NCI-H2029 (cell line): Measurements from ENCODE around the gene MAP1LC3B2.
"Not testable (repeated sequence)": the region's sequence is repeated elsewhere in the genome, so short reads cannot be mapped to it uniquely, and the experiment has no call there.

Experiments used
- DNase-seq: peaks from one replicate; lab custom pipeline; 2025; lab: John Stamatoyannopoulos, UW

The MAP1LC3B2 gene

DNA sequence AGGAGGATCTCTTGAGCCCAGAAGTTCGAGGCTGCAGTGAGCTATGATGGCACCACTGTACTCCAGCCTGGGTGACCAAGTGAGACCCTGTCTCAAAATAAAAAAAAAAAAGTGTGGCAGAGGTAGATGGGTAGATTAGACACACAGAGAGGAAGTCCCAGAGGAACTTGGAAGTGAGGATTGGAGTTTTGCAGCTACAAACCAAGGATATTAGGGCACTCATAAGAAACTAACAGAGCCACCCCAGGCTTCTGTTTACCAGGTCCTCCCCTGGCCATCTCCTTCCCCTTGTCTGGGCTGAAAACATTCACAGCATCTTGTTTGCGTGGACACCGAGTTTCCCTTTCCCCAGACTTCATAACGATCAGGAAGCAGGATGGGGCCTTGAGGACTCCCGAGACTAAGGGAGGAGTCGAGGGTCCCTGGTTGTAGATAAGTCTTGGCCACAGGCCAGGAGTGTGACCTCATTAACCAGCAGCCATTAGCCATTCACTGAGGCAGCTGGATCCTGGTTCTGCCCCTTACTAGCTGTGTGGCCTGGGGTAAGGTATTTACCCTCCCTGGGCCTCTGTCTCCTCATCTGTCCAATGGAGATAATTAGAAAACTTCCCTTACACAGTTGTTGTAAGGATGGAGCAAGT lies 2.1 kb downstream of the MAP1LC3B2 start:
- no peak for DNase-seq

DNA sequence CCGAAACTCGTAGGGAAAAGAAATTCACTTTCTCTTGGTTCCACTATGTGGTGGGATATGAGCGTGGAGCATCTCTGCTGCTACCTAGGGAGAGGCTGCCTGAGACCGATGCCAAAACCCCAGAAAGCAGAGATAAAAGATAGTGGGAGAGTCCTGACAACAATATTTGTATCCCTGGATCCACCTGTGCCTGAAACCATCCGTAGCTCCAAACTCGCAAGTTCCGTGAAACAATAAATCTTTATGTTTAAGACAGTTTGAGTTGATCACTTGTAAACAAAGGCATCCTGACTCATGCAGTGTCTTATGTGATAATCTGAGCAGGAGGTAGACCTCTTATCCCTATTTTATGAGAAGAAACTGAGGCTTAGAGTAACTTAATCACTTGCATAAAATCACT lies 2.9 kb downstream of the MAP1LC3B2 start:
- no peak for DNase-seq

GRCh38 chr12:116563262-116563661 lies 4.1 kb downstream of the MAP1LC3B2 start:
- no peak for DNase-seq

- no peak for DNase-seq
Measured at GRCh38 chr12:116564080-116564479, 4.9 kb downstream of the MAP1LC3B2 start.

- DNase-seq, result not testable (repeated sequence)
Measured at GRCh38 chr12:116565221-116565620, 6.0 kb downstream of the MAP1LC3B2 start.

GRCh38 chr12:116565963-116566362 lies 6.8 kb downstream of the MAP1LC3B2 start:
- no peak for DNase-seq

DNA sequence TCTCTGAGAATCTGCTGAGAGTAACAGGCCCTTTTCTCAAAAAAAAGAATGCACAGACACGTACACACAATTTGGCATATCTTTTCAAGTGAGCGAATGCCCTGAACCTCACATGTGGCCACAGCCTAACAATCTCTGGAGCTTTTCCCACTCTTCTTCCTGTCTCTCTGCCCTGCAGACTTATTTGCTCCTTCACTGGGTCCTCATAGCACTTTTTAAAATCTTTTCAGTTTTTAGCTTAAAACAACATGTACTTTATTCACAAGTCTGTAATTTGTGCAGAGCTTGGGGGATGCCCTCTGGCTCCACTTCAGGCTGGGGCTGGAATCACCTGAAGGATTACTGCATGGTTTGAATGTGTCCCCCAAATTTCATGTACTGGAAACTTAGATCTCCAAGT lies 9.0 kb downstream of the MAP1LC3B2 start:
- no peak for DNase-seq

- no peak for DNase-seq
Measured at GRCh38 chr12:116571089-116571488, 11.9 kb downstream of the MAP1LC3B2 start.

DNA sequence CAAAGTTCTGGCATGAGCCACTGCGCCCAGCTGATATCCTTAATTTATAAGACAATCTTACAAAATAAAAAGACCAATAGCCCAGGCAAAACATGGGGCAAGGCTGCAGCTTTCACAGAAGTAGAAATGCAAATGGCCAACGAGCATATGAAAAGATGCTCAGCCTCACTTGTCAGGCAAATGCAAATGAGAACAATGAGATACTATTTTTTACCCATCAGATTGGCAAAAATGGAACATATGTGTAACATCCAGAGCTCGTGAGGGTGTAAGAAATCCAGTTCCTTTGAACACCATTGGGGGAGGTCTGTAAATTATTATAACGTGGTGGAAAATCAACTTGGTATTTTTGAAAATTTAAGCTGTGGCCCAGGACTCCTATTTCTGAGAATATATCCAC lies 14.6 kb downstream of the MAP1LC3B2 start:
- DNase-seq, result no peak

DNA sequence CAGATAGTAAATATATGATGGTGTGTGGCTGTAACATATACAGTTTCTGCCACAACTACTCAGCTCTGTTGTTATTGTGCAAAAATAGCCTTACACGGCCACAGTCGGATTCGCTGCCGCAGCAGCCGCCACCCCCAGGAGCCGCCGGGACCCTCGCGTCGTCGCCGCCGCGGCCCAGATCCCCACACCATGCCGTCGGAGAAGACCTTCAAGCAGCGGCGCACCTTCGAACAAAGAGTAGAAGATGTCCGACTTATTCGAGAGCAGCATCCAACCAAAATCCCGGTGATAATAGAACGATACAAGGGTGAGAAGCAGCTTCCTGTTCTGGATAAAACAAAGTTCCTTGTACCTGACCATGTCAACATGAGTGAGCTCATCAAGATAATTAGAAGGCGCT lies 16.6 kb downstream of the MAP1LC3B2 start:
- not testable (repeated sequence) for DNase-seq

- no peak for DNase-seq
Measured at GRCh38 chr12:116577154-116577561, 18.0 kb downstream of the MAP1LC3B2 start.

- DNase-seq, result no peak
Measured at GRCh38 chr12:116578051-116578450, 18.9 kb downstream of the MAP1LC3B2 start.

- no peak for DNase-seq
Measured at GRCh38 chr12:116582610-116583009, 23.4 kb downstream of the MAP1LC3B2 start.

- DNase-seq, result no peak
Measured at GRCh38 chr12:116583129-116583694, 24.0 kb downstream of the MAP1LC3B2 start.

DNA sequence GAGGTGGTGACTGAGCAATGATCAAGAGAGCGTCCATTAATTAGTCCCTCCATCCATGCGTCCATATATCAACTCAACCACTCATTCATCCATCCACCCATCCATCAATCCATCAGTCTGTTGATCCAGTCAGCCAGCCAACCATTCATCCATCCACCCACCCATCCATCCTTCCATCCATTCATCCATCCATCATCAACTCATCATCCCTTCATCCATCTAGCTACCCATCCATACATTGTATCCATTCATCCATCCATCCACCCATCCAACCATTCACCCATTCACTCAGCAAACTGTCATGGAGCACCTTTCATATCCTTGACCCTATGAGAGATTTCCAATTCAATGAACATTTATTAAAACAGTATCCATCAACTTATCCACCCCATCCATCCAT lies 28.1 kb downstream of the MAP1LC3B2 start:
- no peak for DNase-seq

- DNase-seq, result no peak
Measured at GRCh38 chr12:116588390-116589028, 29.3 kb downstream of the MAP1LC3B2 start.

DNA sequence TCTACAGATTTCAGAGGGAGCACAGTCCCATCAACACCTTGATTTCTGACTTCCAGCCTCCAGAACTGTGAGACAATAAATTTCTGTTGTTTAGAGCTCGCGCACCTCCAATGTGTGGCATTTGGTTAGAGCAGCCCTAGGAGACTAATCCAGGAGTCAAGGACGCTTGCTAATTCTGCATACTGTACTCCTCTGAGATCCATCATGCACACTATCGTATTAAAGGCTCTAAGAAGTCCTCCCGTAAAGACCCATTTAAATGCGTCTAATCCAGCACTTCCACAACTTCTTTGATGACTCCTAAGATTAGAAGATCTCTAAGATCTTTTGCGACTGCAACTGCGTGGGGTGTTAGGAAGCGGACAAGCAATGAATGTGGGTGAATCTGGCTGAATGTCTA lies 30.4 kb downstream of the MAP1LC3B2 start:
- no peak for DNase-seq

DNA sequence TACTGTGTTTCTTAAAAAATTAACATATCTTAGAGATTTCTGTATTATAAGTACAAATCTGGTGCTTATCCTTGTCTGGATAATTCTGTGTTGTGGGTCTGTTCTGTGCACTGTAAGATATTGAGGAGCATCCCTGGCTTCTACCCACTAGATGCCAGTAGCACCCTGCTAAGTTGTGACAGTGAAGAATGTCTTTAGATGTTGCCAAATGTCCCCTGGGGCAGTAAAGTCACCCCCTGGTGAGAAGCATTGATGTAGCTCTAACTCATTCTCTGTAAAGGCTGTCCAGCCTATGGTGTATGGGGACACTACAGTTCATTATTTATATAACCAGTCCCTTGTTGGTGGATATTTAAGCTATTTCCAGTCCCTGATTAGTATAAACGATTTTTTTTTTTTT lies 31.4 kb downstream of the MAP1LC3B2 start:
- DNase-seq, result no peak

DNA sequence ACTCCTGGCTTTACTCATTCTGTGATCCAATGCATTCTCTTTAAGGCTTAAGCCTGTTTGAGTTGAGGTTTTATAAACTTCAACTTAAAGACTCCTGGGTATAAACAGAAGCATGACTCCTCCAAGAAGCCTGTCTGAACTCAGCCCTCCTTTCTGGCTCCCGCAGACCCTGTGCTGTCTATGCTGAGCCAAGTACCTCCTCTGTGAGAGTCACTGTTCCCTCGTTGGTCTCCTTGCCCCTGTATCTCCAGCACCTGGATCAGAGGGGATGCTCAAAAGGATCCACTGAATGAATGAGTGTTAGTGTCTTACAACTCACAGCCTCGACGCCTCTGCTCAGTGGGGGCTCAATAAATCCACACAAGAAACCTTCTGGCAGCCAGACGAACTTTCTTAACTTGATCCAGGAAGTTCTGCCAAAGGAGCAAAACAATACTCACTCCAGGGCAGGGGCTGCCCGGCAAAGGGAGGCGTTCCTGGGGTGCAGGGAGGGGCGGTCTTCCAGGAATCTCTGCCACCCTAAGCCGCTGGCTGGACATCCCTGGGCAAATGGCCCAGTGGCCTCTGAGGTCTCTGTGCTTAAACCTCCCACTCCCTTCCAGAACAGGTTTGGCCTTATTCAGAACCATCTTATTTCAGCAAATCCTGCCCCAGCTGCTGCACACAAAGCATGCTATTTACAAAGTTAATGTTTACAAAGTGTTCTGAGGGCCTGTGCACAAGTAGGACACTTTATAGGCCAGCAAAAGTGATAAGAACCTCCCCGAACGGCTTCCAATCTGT lies 32.9 kb downstream of the MAP1LC3B2 start:
- DNase-seq, result no peak

- DNase-seq, result no peak
Measured at GRCh38 chr12:116592731-116593130, 33.5 kb downstream of the MAP1LC3B2 start.

- DNase-seq, result no peak
Measured at GRCh38 chr12:116594325-116595038, 35.3 kb downstream of the MAP1LC3B2 start.

DNA sequence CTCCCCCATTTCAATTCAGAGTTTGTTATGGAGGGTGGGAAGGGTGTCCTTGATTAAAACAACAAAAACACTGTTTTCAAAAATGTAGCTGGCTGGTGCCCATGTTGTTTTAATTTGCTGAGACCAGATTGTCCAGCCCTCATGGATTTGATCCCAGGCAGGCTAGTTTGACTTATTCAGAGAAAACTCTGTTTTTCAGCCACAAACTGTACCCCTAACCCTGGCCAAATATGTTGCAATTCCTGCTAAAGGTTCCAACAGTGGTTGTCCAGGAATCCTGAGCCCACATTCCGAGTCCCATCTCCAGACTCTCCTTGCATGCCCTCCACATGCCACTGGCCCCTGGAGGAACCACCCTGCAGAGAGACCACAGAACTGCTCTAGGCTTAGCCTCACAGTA lies 36.0 kb downstream of the MAP1LC3B2 start:
- no peak for DNase-seq
